ENCODE results near the gene CETN1.

DNA sequence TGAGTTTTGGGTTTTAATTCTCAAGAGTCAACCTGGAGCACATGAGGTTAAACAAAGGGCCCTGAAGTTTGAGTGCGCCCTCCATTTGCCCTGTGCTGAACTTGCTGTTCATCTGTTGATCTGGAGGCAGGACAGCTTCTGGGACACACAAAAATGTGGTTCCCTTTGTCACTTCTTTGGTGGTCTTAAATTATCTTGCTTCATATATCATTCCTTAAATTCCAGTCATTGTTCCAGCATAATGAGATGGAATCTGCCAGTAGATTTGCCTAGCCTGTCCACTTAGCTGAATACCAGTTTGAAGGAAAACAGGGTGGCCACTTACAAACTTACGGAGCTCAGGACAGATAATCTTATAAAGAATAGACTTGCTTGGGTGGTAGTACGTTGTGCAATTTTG lies 916 bp downstream of the CETN1 start:
- TF ChIP-seq, protein P1, sequence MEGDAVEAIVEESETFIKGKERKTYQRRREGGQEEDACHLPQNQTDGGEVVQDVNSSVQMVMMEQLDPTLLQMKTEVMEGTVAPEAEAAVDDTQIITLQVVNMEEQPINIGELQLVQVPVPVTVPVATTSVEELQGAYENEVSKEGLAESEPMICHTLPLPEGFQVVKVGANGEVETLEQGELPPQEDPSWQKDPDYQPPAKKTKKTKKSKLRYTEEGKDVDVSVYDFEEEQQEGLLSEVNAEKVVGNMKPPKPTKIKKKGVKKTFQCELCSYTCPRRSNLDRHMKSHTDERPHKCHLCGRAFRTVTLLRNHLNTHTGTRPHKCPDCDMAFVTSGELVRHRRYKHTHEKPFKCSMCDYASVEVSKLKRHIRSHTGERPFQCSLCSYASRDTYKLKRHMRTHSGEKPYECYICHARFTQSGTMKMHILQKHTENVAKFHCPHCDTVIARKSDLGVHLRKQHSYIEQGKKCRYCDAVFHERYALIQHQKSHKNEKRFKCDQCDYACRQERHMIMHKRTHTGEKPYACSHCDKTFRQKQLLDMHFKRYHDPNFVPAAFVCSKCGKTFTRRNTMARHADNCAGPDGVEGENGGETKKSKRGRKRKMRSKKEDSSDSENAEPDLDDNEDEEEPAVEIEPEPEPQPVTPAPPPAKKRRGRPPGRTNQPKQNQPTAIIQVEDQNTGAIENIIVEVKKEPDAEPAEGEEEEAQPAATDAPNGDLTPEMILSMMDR (IDR thresholded peaks at IDR 0.05; ENCODE audit: insufficient read depth, low read length, poor library complexity, severe bottlenecking), result no peak
- no peak for TF ChIP-seq EZH2phosphoT487 (conservative IDR thresholded peaks at IDR 0.05; ENCODE audit: low read length)
